GM12878 (cell line): ENCODE data around the gene SELENOK. TPM values are rescaled to one million over a fixed set of nuclear protein-coding genes. Genes with fewer than 3 reads are reported as not detected.

Experiments
- ATAC-seq: fragments of 200-7000 bp; cut with Tn5 transposase; 3 replicates; pipeline ENCODE4 v1.9.1; 2020; ENCODE audit warnings: mild to moderate bottlenecking, moderate library complexity
- BruUV-seq: library from RNA; stranded (reverse); fragments of 400-500 nt; replicated peaks from 2 replicates; lab custom pipeline; 2021; lab: Mats Ljungman, UMichigan
- CTCF ChIA-PET: fragments of 300-600 bp; sonication (Branson Sonifier 250); formaldehyde crosslinking; extraction: SDS; loops from one replicate; lab custom pipeline; 2021; ENCODE audit warnings: inconsistent platforms; lab: Yijun Ruan, JAX
- POLR2A ChIA-PET: fragments of 350-600 bp; formaldehyde crosslinking; extraction: SDS; loops from one replicate; lab custom pipeline; 2021; ENCODE audit warnings: inconsistent platforms; lab: Charles Lee
- RAD21 ChIA-PET: fragments of 300-600 bp; sonication (Branson Sonifier 250); formaldehyde crosslinking; loops from one replicate; lab custom pipeline; 2023; ENCODE audit warnings: antibody characterized with exemption; ENCODE audit not compliant: unreplicated experiment; lab: Charles Lee
- SMC1A ChIA-PET: fragments of 300-600 bp; sonication (Branson Sonifier 250); formaldehyde crosslinking; loops from one replicate; lab custom pipeline; 2023; ENCODE audit not compliant: unreplicated experiment, uncharacterized antibody; lab: Charles Lee
- DNase-seq: peaks from one replicate; pipeline ENCODE4 v3.0.0-alpha.2; 2011; ENCODE audit warnings: low read depth, low spot score
- FAIRE-seq: peaks from 3 replicates; lab custom pipeline; 2011; peaks lifted over from hg19 to GRCh38; lab: Jason Lieb, UNC
- H2AFZ ChIP-seq: 2 replicates; pipeline ENCODE4 v1.6.0; 2011; ENCODE audit warnings: low read depth, low read length, control low read depth; ENCODE audit not compliant: control insufficient read depth
- H3K27ac ChIP-seq: 2 replicates; pipeline ENCODE4 v1.5.1; 2011; ENCODE audit warnings: control low read depth; ENCODE audit not compliant: control insufficient read depth, insufficient read depth
- H3K27me3 ChIP-seq, 2 experiments: replicated peaks in 1 of 2; 2 replicates each; pipeline versions ENCODE4 v1.6.0 to v1.6.1; 2011; ENCODE audit warnings: low read length in 1 of 2; ENCODE audit not compliant: control insufficient read depth in 2 of 2, insufficient read depth in 2 of 2
- H3K36me3 ChIP-seq, 2 experiments: 2 replicates each; pipeline ENCODE4 v1.5.1; 2011; ENCODE audit warnings: low read length in 1 of 2; ENCODE audit not compliant: control insufficient read depth in 2 of 2, insufficient read depth in 2 of 2
- H3K4me1 ChIP-seq: 2 replicates; pipeline ENCODE4 v1.6.1; 2011; ENCODE audit warnings: mild to moderate bottlenecking, low read length, moderate library complexity, mixed read lengths; ENCODE audit not compliant: control insufficient read depth, insufficient read depth
- H3K4me2 ChIP-seq: 2 replicates; pipeline ENCODE4 v1.6.0; 2011; ENCODE audit warnings: control low read depth; ENCODE audit not compliant: control insufficient read depth, insufficient read depth
- H3K4me3 ChIP-seq: fragments of 200-600 bp; sonication (generic); 2 replicates; pipeline ENCODE4 v1.5.1; 2016
- H3K79me2 ChIP-seq: 2 replicates; pipeline ENCODE4 v1.6.0; 2011; ENCODE audit warnings: low read length; ENCODE audit not compliant: control insufficient read depth, insufficient read depth
- H3K9ac ChIP-seq: 2 replicates; pipeline ENCODE4 v1.8.0; 2011; ENCODE audit warnings: low read length, control low read depth, mixed read lengths; ENCODE audit not compliant: control insufficient read depth, insufficient read depth
- H3K9me3 ChIP-seq: replicated peaks from 3 replicates; pipeline ENCODE4 v1.5.1; 2011; ENCODE audit warnings: mild to moderate bottlenecking, low read length; ENCODE audit not compliant: control insufficient read depth, insufficient read depth
- H4K20me1 ChIP-seq: 2 replicates; pipeline ENCODE4 v1.6.0; 2011; ENCODE audit not compliant: control insufficient read depth, insufficient read depth
- ATF7 ChIP-seq: fragments of 450-650 bp; IDR thresholded peaks from 2 replicates; pipeline ENCODE4 v1.6.1; 2016; ENCODE audit warnings: low read depth, mild to moderate bottlenecking
- CHD2 ChIP-seq: IDR thresholded peaks from 2 replicates; pipeline ENCODE4 v1.6.1; 2011; ENCODE audit warnings: low read depth, low read length, improper control_type of control experiment, borderline replicate concordance
- DPF2 ChIP-seq: fragments of 450-650 bp; IDR thresholded peaks from 2 replicates; pipeline ENCODE4 v1.6.1; 2017; ENCODE audit warnings: mild to moderate bottlenecking
- ETV6 ChIP-seq, 2 experiments: fragments of 450-650 bp in 1 of 2; IDR thresholded peaks in 1 of 2; conservative IDR thresholded peaks in 1 of 2; 2 replicates each; pipeline ENCODE4 v1.6.1; 2014; ENCODE audit warnings: antibody characterized with exemption in 1 of 2, borderline replicate concordance in 1 of 2, low read depth in 1 of 2, mild to moderate bottlenecking in 1 of 2, moderate library complexity in 1 of 2
- FOXM1 ChIP-seq: IDR thresholded peaks from 2 replicates; pipeline ENCODE4 v1.6.1; 2012; ENCODE audit warnings: low read depth, mild to moderate bottlenecking, inconsistent platforms, low read length, moderate library complexity
- GABPA ChIP-seq: IDR thresholded peaks from 2 replicates; pipeline ENCODE4 v1.6.1; 2014; ENCODE audit warnings: antibody characterized with exemption, low read depth, mild to moderate bottlenecking, inconsistent platforms
- JUNB ChIP-seq: IDR thresholded peaks from 2 replicates; pipeline ENCODE4 v1.6.1; 2016; ENCODE audit warnings: antibody characterized with exemption, mild to moderate bottlenecking
- NFIC ChIP-seq: IDR thresholded peaks from 2 replicates; pipeline ENCODE4 v1.6.1; 2012; ENCODE audit warnings: low read depth, mild to moderate bottlenecking, inconsistent platforms, low read length, moderate library complexity
- NRF1 ChIP-seq: conservative IDR thresholded peaks from 2 replicates; pipeline ENCODE4 v1.6.1; 2011; ENCODE audit warnings: mild to moderate bottlenecking, low read depth, low read length, improper control_type of control experiment
- PBX3 ChIP-seq: IDR thresholded peaks from 2 replicates; pipeline ENCODE4 v1.6.1; 2011; ENCODE audit warnings: mild to moderate bottlenecking, low read depth, low read length, moderate library complexity; ENCODE audit not compliant: insufficient replicate concordance
- PKNOX1 ChIP-seq: fragments of 450-650 bp; IDR thresholded peaks from 2 replicates; pipeline ENCODE4 v1.6.1; 2016; ENCODE audit warnings: mild to moderate bottlenecking
- RUNX3 ChIP-seq: IDR thresholded peaks from 2 replicates; pipeline ENCODE4 v1.6.1; 2012; ENCODE audit warnings: low read length, inconsistent platforms
- SIX5 ChIP-seq: IDR thresholded peaks from 2 replicates; pipeline ENCODE4 v1.6.1; 2011; ENCODE audit warnings: mild to moderate bottlenecking, low read depth, low read length, moderate library complexity; ENCODE audit not compliant: severe bottlenecking
- SREBF1 ChIP-seq: IDR thresholded peaks from 2 replicates; pipeline ENCODE4 v1.6.1; 2012; ENCODE audit warnings: mild to moderate bottlenecking, low read length
- SRF ChIP-seq, 2 experiments: IDR thresholded peaks; 2 replicates each; pipeline ENCODE4 v1.6.1; 2011; ENCODE audit warnings: low read depth in 2 of 2, low read length in 2 of 2, mild to moderate bottlenecking in 1 of 2, moderate library complexity in 1 of 2
- STAT3 ChIP-seq: IDR thresholded peaks from 2 replicates; pipeline ENCODE4 v1.6.1; 2011; ENCODE audit warnings: low read depth, low read length, improper control_type of control experiment
- TCF3 ChIP-seq: IDR thresholded peaks from 2 replicates; pipeline ENCODE4 v1.6.1; 2012; ENCODE audit warnings: low read depth, mild to moderate bottlenecking, low read length, borderline replicate concordance; ENCODE audit not compliant: insufficient read depth
- YY1 ChIP-seq: IDR thresholded peaks from 2 replicates; pipeline ENCODE4 v1.6.1; 2011; ENCODE audit warnings: low read depth, mild to moderate bottlenecking, low read length
- ZNF622 ChIP-seq: fragments of 450-650 bp; IDR thresholded peaks from 2 replicates; pipeline ENCODE4 v1.6.1; 2017; ENCODE audit warnings: mild to moderate bottlenecking, inconsistent platforms
- WGBS: methylation state at CpG from one replicate; pipeline ENCODE4 v1.1.6; 2016; ENCODE audit warnings: low lambda C conversion rate; ENCODE audit not compliant: insufficient replicate concordance, insufficient coverage; ENCODE audit errors: missing lambda C conversion rate; 5-methylcytosine and 5-hydroxymethylcytosine counted together
- in situ Hi-C: fragments of 300-500 bp; cut with MboI; formaldehyde crosslinking; loops from 9 replicates; pipeline ENCODE4 v1.14.3; 2018; ENCODE audit warnings: mixed read lengths
- intact Hi-C: fragments of 100-400 bp; cut with micrococcal nuclease; formaldehyde crosslinking; loops from one replicate; pipeline ENCODE4 v1.14.2; 2022; ENCODE audit not compliant: unreplicated experiment
- polyA plus RNA-seq, 11 experiments: library from polyadenylated mRNA; depleted of rRNA in 4 of 11; unstranded in 6 of 11; stranded (reverse) in 5 of 11; fragments of >200 nt; fragmentation: Nextera tagmentation in 4 of 11; fragmentation: Illumina TruSeq in 1 of 11; extraction: Ambion mirVana in 4 of 11; extraction: Trizol in 1 of 11; gene quantifications; 1 replicate in 1 of 11; 2 replicates in 10 of 11; pipeline versions ENCODE4 v1.2.1 to v1.2.3, GENCODE V29; 2011 to 2016; ENCODE audit warnings: inconsistent platforms in 2 of 11, missing spikeins in 2 of 11, low read depth in 1 of 11
- total RNA-seq, 4 experiments: library from RNA; depleted of rRNA in 3 of 4; stranded (reverse); fragments of >200 nt in 3 of 4; fragmentation: Illumina TruSeq in 1 of 4; extraction: Trizol in 1 of 4; gene quantifications; 2 replicates each; pipeline versions ENCODE4 v1.2.1 to v1.2.3, GENCODE V29; 2013 to 2021
- TF ChIP-seq, protein P1 (sequence below): IDR thresholded peaks from 2 replicates; pipeline ENCODE4 v1.6.1; 2012; ENCODE audit warnings: low read length, inconsistent platforms
- TF ChIP-seq, protein P2 (sequence below): IDR thresholded peaks from 2 replicates; pipeline ENCODE4 v1.6.1; 2012; ENCODE audit warnings: low read depth, low read length, improper control_type of control experiment

The SELENOK gene
- total and polyA plus RNA-seq, 10 of the 15 experiments (the other 5 are each of a cell fraction or from before 2014, with no cell fraction given): 35.4 to 322 (median 101) TPM

GRCh38 chr3:53885239-53885638 lies 6.4 kb downstream of the SELENOK start:
- Histone ChIP-seq H3K4me2 (no peak overlapping the region), H3K9me3 (no peaks in the 10 kb centered on the region), H3K27me3 (no peaks in the 10 kb centered on the region), H3K79me2 (peaks cover 47% of the 10 kb centered on the region), H3K9ac (no peak overlapping the region), H3K4me1 (peaks cover 23% of the 10 kb centered on the region), H3K27ac (peak overlapping the region; percentile 50), H3K36me3 (peaks cover 0 to 17% of the 10 kb centered on the region in 2 experiments; a peak in 2 of 4 replicates), H4K20me1 (no peaks in the 10 kb centered on the region), H2AFZ (no peak overlapping the region), H3K4me3 (no peak overlapping the region)
- peak; percentile 30 for ATAC-seq
- WGBS: 57% methylated on average over 3 of the region's 3 CpGs
- in situ Hi-C loops: no loop called here
- intact Hi-C loops: no loop called here
- peak; percentile 21 for DNase-seq
- ChIA-PET POLR2A (interaction anchor here (1.7 kb wide), 1 partner anchor 41 kb away, joined by 3 read pairs; no protein-coding TSS in a partner anchor), SMC1A (interaction anchor here (0.7 to 1.9 kb wide), 2 partner anchors 9 to 34 kb away, joined by 3 to 9 read pairs; no protein-coding TSS in a partner anchor), RAD21 (interaction anchor here (1.9 kb wide), 1 partner anchor 41 kb away, joined by 4 read pairs; no protein-coding TSS in a partner anchor), CTCF (no interaction called here)
- TF ChIP-seq, protein P1, sequence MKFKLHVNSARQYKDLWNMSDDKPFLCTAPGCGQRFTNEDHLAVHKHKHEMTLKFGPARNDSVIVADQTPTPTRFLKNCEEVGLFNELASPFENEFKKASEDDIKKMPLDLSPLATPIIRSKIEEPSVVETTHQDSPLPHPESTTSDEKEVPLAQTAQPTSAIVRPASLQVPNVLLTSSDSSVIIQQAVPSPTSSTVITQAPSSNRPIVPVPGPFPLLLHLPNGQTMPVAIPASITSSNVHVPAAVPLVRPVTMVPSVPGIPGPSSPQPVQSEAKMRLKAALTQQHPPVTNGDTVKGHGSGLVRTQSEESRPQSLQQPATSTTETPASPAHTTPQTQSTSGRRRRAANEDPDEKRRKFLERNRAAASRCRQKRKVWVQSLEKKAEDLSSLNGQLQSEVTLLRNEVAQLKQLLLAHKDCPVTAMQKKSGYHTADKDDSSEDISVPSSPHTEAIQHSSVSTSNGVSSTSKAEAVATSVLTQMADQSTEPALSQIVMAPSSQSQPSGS: peak; percentile 64; the same call in 1 of the 2 replicates
- peak; percentile 79 for TF ChIP-seq PKNOX1
- 0 out of 2 replicates have a peak, but pooled peaks have one; percentile 14 for TF ChIP-seq GABPA
- no peak for TF ChIP-seq DPF2
- TF ChIP-seq TCF3: no peak
- no peak for TF ChIP-seq STAT3
- no peak for TF ChIP-seq SREBF1
- TF ChIP-seq JUNB: peak; percentile 64
- 0 out of 4 replicates have a peak, but pooled peaks of 1 of the 2 experiments have one; percentile 21 for TF ChIP-seq ETV6 (conservative IDR thresholded peaks at IDR 0.05 in 1 of 2, IDR thresholded peaks at IDR 0.05 in 1 of 2; ENCODE audit: borderline replicate concordance in 1 of 2, low read depth in 1 of 2)
- no peak for TF ChIP-seq SIX5
- no peak for TF ChIP-seq NRF1
- no peak for TF ChIP-seq ZNF622
- 0 out of 2 replicates have a peak, but pooled peaks have one; percentile 11 for TF ChIP-seq YY1
- TF ChIP-seq RUNX3: peak; percentile 20; the same call in 1 of the 2 replicates
- no peak for TF ChIP-seq CHD2
- TF ChIP-seq ATF7: peak; percentile 77
- TF ChIP-seq, protein P2, sequence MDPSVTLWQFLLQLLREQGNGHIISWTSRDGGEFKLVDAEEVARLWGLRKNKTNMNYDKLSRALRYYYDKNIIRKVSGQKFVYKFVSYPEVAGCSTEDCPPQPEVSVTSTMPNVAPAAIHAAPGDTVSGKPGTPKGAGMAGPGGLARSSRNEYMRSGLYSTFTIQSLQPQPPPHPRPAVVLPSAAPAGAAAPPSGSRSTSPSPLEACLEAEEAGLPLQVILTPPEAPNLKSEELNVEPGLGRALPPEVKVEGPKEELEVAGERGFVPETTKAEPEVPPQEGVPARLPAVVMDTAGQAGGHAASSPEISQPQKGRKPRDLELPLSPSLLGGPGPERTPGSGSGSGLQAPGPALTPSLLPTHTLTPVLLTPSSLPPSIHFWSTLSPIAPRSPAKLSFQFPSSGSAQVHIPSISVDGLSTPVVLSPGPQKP: no peak
- TF ChIP-seq PBX3: peak; percentile 11
- TF ChIP-seq NFIC: peak; percentile 44; the same call in 1 of the 2 replicates
- TF ChIP-seq SRF (IDR thresholded peaks at IDR 0.05; ENCODE audit: low read depth in 2 of 2, low read length in 2 of 2): peak in 1 of 2 experiments; percentile 72; a peak in 1 of 4 replicates
- peak; percentile 27; the same call in 1 of the 2 replicates for TF ChIP-seq FOXM1
- no TSS peak for BruUV-seq
- peak; percentile 54 for FAIRE-seq
